Sigmoid colon (tissue), 7 donors: Measurements from ENCODE around the gene PKN1. TPM values are rescaled to one million over a fixed set of nuclear protein-coding genes. Genes with fewer than 3 reads are reported as not detected.

Experiments used
- DNase-seq: peaks from one replicate; pipeline ENCODE4 v3.0.0-alpha.2; 2019
- H3K27ac ChIP-seq, 4 donors: fragments of 200-600 bp; sonication (generic); one replicate each; pipeline ENCODE4 v1.5.1; 2016 to 2019; ENCODE audit warnings: mild to moderate bottlenecking in 1 of 4
- H3K27me3 ChIP-seq, 3 donors: fragments of 200-600 bp; sonication (generic); one replicate each; pipeline ENCODE4 v1.5.1; 2019; ENCODE audit warnings: mild to moderate bottlenecking in 1 of 3
- H3K36me3 ChIP-seq, 4 donors: fragments of 200-600 bp; sonication (generic); one replicate each; pipeline ENCODE4 v1.5.1; 2016 to 2019
- H3K4me1 ChIP-seq, 4 donors: fragments of 200-600 bp; sonication (generic); one replicate each; pipeline ENCODE4 v1.5.1; 2017 to 2019
- H3K4me3 ChIP-seq, 4 donors: fragments of 200-600 bp; sonication (generic); one replicate each; pipeline ENCODE4 v1.5.1; 2017 to 2019; ENCODE audit warnings: mild to moderate bottlenecking in 2 of 4, moderate library complexity in 1 of 4
- H3K9me3 ChIP-seq, 4 donors: fragments of 200-600 bp in 3 of 4; sonication (generic) in 3 of 4; one replicate each; pipeline versions ENCODE4 v1.5.1 to v1.6.1; 2013 to 2019
- CTCF ChIP-seq, 4 experiments: fragments of 450-650 bp in 3 of 4; fragments of 200-600 bp in 1 of 4; IDR thresholded peaks; one replicate each; pipeline ENCODE4 v1.5.1; 2016 to 2019; ENCODE audit warnings: antibody characterized with exemption in 4 of 4, mild to moderate bottlenecking in 3 of 4, moderate library complexity in 2 of 4
- EP300 ChIP-seq, 4 donors: sonication (generic); formaldehyde crosslinking; IDR thresholded peaks; one replicate each; pipeline ENCODE4 v1.6.1; 2017; ENCODE audit warnings: antibody characterized with exemption in 4 of 4
- POLR2A ChIP-seq, 2 donors: fragments of 450-650 bp; IDR thresholded peaks; one replicate each; pipeline ENCODE4 v1.6.1; 2016; ENCODE audit warnings: antibody characterized with exemption in 2 of 2, mild to moderate bottlenecking in 2 of 2, moderate library complexity in 2 of 2
- POLR2AphosphoS5 ChIP-seq, 4 donors: sonication (generic); formaldehyde crosslinking; IDR thresholded peaks; one replicate each; pipeline ENCODE4 v1.6.1; 2017; ENCODE audit warnings: antibody characterized with exemption in 4 of 4
- WGBS, 2 donors: extraction: QIAGEN DNeasy Blood & Tissue Kit; methylation state at CpG; one replicate each; pipeline ENCODE4 v1.1.7; 2013; 5-methylcytosine and 5-hydroxymethylcytosine counted together
- intact Hi-C: fragments of 100-400 bp; cut with DNase I; formaldehyde crosslinking; loops from one replicate; pipeline ENCODE4 v1.15.1; 2023
- polyA plus RNA-seq, 3 donors: library from polyadenylated mRNA; stranded (reverse); fragments of 200-250 nt; gene quantifications; one replicate each; pipeline ENCODE4 v1.2.3, GENCODE V29; 2013
- total RNA-seq, 4 donors: library from RNA; depleted of rRNA; stranded (reverse); fragments of >200 nt; gene quantifications; one replicate each; pipeline ENCODE4 v1.1.0, GENCODE V29; 2016
- donor health status: healthy with polysubstance abuse.
- donor health status: Bipolar disorder and iron deficiency.
- donor health status: healthy.

Gene PKN1
- total and polyA plus RNA-seq, 7 donors: 20.8 to 126 (median 79.2) TPM

GRCh38 chr19:14487370-14488125 lies 54.4 kb downstream of the PKN1 start:
- Histone ChIP-seq H3K27me3 (no peaks in the 10 kb centered on the region), H3K27ac (no peak overlapping the region), H3K36me3 (peaks cover 0 to 55% (median 5%) of the 10 kb centered on the region in 4 donors), H3K4me3 (no peak overlapping the region), H3K9me3 (no peaks in the 10 kb centered on the region), H3K4me1 (no peaks in the 10 kb centered on the region)
- no peak for DNase-seq
- TF ChIP-seq POLR2AphosphoS5 (IDR thresholded peaks at IDR 0.05) (no peak), CTCF (IDR thresholded peaks at IDR 0.05) (no peak), POLR2A (IDR thresholded peaks at IDR 0.05) (no peak), EP300 (IDR thresholded peaks at IDR 0.05) (no peak)
- 93 to 94% methylated on average over 16 of the region's 16 CpGs for WGBS, 2 donors
- intact Hi-C loops: no loop called here

- Histone ChIP-seq H3K27me3 (no peaks in the 10 kb centered on the region), H3K9me3 (no peaks in the 10 kb centered on the region), H3K27ac (no peak overlapping the region), H3K4me1 (peaks cover 0 to 31% (median 24%) of the 10 kb centered on the region in 4 donors), H3K4me3 (no peak overlapping the region), H3K36me3 (peaks cover 0 to 42% (median 3%) of the 10 kb centered on the region in 4 donors)
- intact Hi-C loops: no loop called here
- no peak for TF ChIP-seq EP300 (IDR thresholded peaks at IDR 0.05)
- no peak for TF ChIP-seq CTCF (IDR thresholded peaks at IDR 0.05)
- no peak for TF ChIP-seq POLR2AphosphoS5 (IDR thresholded peaks at IDR 0.05)
- TF ChIP-seq POLR2A (IDR thresholded peaks at IDR 0.05): no peak
- DNase-seq: no peak
- WGBS, 2 donors: 78 to 88% methylated on average over 5 of the region's 5 CpGs
Measured at GRCh38 chr19:14492756-14493337, 59.7 kb downstream of the PKN1 start.

- DNase-seq: no peak
- intact Hi-C loops: no loop called here
- no peaks in the 10 kb centered on the region for H3K9me3 ChIP-seq
- no peak for TF ChIP-seq EP300 (IDR thresholded peaks at IDR 0.05)
- no peak for TF ChIP-seq POLR2AphosphoS5 (IDR thresholded peaks at IDR 0.05)
- no peak for TF ChIP-seq CTCF (IDR thresholded peaks at IDR 0.05)
- no peak for TF ChIP-seq POLR2A (IDR thresholded peaks at IDR 0.05)
- H3K27ac ChIP-seq: peak overlapping the region; percentile 74 to 83 (median 80)
- H3K4me1 ChIP-seq: peaks cover 0 to 31% (median 24%) of the 10 kb centered on the region in 4 donors
- H3K36me3 ChIP-seq: peaks cover 0 to 26% (median 0%) of the 10 kb centered on the region in 4 donors
- 83 to 86% methylated on average over 4 of the region's 4 CpGs for WGBS, 2 donors
- H3K4me3 ChIP-seq: no peak overlapping the region
- H3K27me3 ChIP-seq: no peaks in the 10 kb centered on the region
Measured at GRCh38 chr19:14494411-14494810, 61.3 kb downstream of the PKN1 start.

- H3K36me3 ChIP-seq: peaks cover 0 to 19% (median 0%) of the 10 kb centered on the region in 4 donors
- H3K4me1 ChIP-seq: peaks cover 0 to 31% (median 24%) of the 10 kb centered on the region in 4 donors
- intact Hi-C loops: no loop called here
- no peak for TF ChIP-seq EP300 (IDR thresholded peaks at IDR 0.05)
- no peak for TF ChIP-seq POLR2AphosphoS5 (IDR thresholded peaks at IDR 0.05)
- no peak for TF ChIP-seq POLR2A (IDR thresholded peaks at IDR 0.05)
- no peak for TF ChIP-seq CTCF (IDR thresholded peaks at IDR 0.05)
- H3K27ac ChIP-seq: peak overlapping the region; percentile 74 to 83 (median 80)
- H3K4me3 ChIP-seq: peak overlapping the region; percentile 73 to 90 (median 80)
- H3K9me3 ChIP-seq: no peaks in the 10 kb centered on the region
- peak; percentile 64 for DNase-seq
- no peaks in the 10 kb centered on the region for H3K27me3 ChIP-seq
- 5 to 27% methylated on average over 14 of the region's 14 CpGs for WGBS, 2 donors
Measured at GRCh38 chr19:14494910-14495671, 62.0 kb downstream of the PKN1 start.
